Measurements from ENCODE around the gene DNAJC8.

DNA sequence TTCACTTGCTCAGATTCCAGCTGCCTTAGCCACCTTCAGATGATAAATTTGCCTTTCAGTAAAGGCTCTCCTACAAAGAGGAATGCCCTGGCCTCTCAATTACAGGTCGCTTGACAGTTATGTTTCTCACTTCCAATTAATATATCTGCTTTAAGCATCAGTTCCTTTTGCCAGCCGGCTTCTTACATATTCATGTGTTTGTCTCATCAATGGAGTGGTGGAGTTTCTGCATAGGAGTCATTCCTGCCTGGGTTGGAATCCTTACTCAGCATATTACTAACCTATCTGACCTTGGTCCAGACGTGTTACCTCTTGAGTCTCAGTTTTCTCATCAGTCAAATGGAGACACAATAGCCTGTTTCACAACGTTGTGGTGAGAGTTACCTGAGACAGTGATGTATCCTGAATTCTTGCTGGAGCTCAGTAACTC lies 17.1 kb upstream of the DNAJC8 start:
- TF ChIP-seq POLR2A (IDR thresholded peaks at IDR 0.05; ENCODE audit: low read depth, low read length) (no peak), TAF1 (IDR thresholded peaks at IDR 0.05; ENCODE audit: low read depth, low read length) (no peak), POLR2AphosphoS5 (IDR thresholded peaks at IDR 0.05; ENCODE audit: low read depth, low read length) (no peak)

Measured in GM12891 (cell line).